ENCODE results near the gene LACC1.

LACC1 gene

GRCh38 chr13:43894438-43894837 is 14.7 kb downstream of the LACC1 start:
- no peak for DNase-seq

GRCh38 chr13:43895940-43896339 is 16.2 kb downstream of the LACC1 start:
- DNase-seq, result no peak

GRCh38 chr13:43905435-43906031 is 25.8 kb downstream of the LACC1 start:
- DNase-seq, result peak; percentile 38

GRCh38 chr13:43908156-43909126 is 28.7 kb downstream of the LACC1 start:
- peak; percentile 33 for DNase-seq

- no peak for DNase-seq
Measured at GRCh38 chr13:43910856-43911255, 31.2 kb downstream of the LACC1 start.

GRCh38 chr13:43911278-43911677 is 31.6 kb downstream of the LACC1 start:
- DNase-seq, result no peak

- DNase-seq, result no peak
Measured at GRCh38 chr13:43911871-43912270, 32.2 kb downstream of the LACC1 start.

GRCh38 chr13:43915451-43915850 is 35.7 kb downstream of the LACC1 start:
- DNase-seq, result no peak

GRCh38 chr13:43916828-43917227 is 37.1 kb downstream of the LACC1 start:
- no peak for DNase-seq

GRCh38 chr13:43918636-43919035 is 38.9 kb downstream of the LACC1 start:
- DNase-seq, result no peak

GRCh38 chr13:43920965-43921674 is 41.4 kb downstream of the LACC1 start:
- no peak for DNase-seq

- DNase-seq, result no peak
Measured at GRCh38 chr13:43924549-43925245, 45.0 kb downstream of the LACC1 start.

GRCh38 chr13:43929947-43930346 is 50.2 kb downstream of the LACC1 start:
- no peak for DNase-seq

- DNase-seq, result no peak
Measured at GRCh38 chr13:43933378-43933777, 53.7 kb downstream of the LACC1 start.

- no peak for DNase-seq
Measured at GRCh38 chr13:43934273-43934672, 54.6 kb downstream of the LACC1 start.

- DNase-seq, result no peak
Measured at GRCh38 chr13:43935878-43936277, 56.2 kb downstream of the LACC1 start.

- DNase-seq, result no peak
Measured at GRCh38 chr13:43936647-43937046, 56.9 kb downstream of the LACC1 start.

GRCh38 chr13:43937839-43938238 is 58.1 kb downstream of the LACC1 start:
- no peak for DNase-seq

- no peak for DNase-seq
Measured at GRCh38 chr13:43938449-43938848, 58.7 kb downstream of the LACC1 start.

- DNase-seq, result no peak
Measured at GRCh38 chr13:43939086-43939485, 59.4 kb downstream of the LACC1 start.

GRCh38 chr13:43942286-43942685 is 62.6 kb downstream of the LACC1 start:
- DNase-seq, result no peak
